ENCODE results near the gene EIF3B.
"Not testable (repeated sequence)": the region's sequence is repeated elsewhere in the genome, so short reads cannot be mapped to it uniquely, and the experiment has no call there.

EIF3B gene

DNA sequence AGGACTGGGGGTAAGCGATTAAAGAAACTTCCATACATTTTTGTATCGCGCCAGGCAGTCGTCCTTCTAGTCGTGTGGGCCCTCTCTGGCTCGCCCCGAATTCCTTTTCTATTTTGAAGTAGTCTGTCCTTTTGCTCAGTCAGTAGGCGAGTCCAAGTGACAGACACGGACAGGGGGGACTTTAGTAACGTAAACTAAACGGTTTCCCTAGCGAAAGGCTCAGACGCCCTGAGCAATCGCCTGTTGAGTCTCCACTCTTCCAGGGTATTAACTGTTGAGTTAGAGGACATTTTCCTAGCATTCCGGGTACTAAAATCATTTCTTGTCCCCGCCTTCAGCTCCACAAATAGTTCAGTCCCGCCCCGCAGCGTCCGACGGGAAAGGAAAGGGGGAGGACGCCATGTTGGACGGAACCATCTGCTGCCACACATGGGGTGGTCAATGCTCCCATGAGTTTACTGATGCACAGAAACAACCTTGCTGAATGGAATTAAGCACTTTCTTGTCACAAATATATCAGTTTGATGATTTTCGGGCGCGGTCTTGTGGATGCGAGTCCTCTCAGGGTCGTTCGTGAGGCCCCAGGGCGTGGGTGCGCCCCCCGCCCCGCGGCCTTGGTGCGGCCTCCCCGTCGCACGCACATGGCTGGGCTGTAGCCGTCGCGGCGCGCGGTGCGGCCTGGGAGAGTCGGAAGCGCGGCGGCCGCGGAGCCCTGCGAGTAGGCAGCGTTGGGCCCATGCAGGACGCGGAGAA, at the start of gene EIF3B:
TSS of gene EIF3B (plus strand) at position 642 of the 753 bp plus-strand sequence. CDS start at position 737, 95 bp downstream.
- peak; percentile 86 for DNase-seq (ENCODE audit: low read depth)

DNA sequence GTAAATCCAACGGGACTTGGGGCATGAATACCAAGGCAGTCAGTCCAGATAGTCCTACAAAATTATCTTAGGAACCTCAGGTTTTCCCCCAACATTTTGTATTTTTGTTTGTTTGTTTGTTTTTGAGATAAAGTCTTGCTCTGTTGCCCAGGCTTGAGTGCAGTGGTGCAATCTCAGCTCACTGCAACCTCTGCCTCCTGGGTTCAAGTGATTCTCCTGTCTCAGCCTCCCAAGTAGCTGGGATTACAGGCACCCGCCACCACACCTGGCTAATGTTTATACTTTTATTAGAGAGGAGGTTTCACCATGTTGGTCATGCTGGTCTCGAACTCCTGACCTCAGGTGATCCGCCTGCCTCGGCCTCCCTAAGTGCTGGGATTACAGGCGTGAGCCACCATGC, 49.4 kb upstream of the EIF3B start:
- not testable (repeated sequence) for DNase-seq (ENCODE audit: low read depth)

DNA sequence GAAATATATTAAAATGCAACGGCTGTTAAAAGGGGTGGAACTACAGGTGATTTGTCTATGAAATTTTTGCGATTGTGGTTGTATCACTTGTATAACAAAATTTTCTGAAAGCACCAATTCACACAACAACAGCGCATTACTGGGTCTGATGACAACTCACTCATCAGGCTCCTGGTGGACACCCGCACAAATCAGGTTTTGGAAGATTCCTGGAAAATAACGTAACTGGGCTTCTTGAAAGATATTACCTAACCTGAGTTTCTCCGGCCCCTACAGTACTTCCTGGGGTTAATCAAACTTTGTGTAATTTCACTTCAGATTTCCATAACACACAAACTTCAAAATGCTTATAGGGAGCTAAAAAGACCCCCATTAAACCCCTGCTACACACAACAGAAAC, 47.9 kb upstream of the EIF3B start:
- DNase-seq (ENCODE audit: low read depth), result no peak

DNA sequence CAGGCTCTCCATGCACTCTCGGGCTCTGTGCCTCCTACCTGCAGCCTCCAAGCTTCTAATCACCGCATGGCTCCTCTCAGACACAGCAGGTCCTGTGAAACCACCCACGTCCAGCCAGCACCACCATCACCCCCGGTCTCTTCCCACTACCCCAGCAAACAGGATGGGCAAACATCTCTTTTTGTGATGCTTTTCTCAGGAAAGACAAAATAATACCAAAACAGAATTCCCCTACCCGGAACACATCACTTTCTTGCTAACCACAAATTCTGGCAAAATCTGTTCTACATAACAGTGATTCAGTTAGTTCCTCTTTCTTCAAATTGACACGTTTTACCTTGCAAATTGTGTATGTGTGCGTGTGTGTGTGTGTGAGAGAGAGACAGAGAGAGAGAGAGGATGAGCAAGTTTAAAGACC, 46.9 kb upstream of the EIF3B start:
- no peak for DNase-seq (ENCODE audit: low read depth)

DNA sequence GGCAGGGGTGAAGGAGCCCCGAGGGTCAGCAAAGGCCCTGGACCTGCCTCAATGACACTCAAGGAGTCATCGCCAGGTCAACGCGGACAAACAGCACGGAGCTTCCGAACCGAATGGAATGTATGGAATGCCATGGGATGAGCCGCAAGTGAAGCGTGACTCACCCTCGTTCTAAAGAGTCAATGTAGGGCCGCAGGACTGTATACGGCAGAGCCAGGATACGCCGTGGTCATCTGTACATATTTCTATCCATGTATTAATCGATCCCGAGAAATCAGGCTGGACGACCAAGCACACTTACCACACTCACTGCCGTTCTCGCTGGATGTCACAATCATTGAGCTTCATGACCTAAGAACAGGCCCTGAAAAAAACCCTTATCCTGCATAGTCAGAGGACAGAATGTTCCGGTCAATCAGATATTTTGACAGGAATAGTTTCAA, 44.7 kb upstream of the EIF3B start:
- DNase-seq (ENCODE audit: low read depth), result no peak

DNA sequence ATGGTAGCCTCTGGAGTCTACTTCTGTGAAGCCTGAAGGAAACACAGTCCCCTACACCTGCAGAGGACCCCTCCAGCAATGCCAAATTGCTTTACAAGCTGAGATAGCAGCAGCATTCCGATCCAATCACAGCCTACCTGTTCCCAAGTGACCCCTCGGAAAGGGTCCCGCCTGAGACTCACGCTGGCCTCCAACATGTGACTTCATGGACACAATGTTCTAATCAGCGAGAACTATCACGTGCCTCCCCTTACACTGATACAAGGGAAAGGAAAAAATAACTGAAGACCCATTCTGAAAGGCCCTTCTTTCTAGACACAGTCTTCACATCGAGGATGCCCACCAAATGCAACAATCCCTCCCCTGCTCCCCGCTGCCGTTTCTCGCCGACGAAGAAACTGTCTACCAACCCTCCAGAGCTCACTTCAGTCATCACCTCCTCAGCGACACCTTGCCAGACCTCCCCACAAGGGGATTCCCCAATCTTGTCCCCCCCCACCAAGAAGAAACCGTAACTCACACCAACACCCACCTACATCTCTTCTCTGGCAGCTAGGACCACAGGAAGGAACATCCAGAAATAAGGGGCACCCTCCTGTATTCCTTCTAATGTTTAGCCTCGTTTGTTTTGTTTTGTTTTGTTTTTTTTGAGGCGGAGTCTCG, 42.2 kb upstream of the EIF3B start:
- DNase-seq (ENCODE audit: low read depth), result no peak

DNA sequence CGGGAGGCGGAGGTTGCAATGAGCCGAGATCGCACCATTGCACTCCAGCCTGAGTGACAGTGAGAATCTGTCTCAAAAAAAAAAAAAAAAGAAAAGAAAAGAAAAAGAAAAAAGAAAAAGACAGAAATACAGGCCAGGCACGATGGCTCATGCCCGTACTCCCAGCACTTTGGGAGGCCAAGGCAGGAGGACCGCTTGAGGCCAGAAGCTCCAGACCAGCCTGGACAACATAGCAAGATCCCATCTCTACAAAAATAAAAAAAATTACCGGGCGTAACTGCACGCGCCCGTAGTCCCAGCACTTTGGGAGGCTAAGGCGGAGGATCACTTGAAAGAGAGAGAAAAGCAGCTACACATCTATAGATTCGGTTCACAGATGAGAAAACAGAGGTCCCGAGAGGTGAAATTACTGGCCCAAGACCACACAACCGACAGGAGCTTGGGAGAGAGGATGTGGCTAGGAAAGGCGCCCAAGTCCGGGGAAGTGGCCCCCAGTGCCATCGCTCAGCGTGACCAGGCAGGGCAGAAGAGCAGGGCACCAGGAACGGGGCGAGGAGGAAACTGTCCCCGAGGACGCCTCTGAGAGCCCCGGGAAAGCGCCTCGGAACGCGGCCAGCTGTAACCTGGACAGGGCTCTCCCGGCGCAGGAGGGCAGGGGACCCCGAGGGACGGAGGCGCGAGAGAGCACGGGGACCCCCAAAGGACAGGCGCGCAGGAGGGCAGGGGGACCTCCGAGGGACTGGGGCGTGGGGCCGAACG, 41.0 kb upstream of the EIF3B start:
- DNase-seq (ENCODE audit: low read depth), result no peak

DNA sequence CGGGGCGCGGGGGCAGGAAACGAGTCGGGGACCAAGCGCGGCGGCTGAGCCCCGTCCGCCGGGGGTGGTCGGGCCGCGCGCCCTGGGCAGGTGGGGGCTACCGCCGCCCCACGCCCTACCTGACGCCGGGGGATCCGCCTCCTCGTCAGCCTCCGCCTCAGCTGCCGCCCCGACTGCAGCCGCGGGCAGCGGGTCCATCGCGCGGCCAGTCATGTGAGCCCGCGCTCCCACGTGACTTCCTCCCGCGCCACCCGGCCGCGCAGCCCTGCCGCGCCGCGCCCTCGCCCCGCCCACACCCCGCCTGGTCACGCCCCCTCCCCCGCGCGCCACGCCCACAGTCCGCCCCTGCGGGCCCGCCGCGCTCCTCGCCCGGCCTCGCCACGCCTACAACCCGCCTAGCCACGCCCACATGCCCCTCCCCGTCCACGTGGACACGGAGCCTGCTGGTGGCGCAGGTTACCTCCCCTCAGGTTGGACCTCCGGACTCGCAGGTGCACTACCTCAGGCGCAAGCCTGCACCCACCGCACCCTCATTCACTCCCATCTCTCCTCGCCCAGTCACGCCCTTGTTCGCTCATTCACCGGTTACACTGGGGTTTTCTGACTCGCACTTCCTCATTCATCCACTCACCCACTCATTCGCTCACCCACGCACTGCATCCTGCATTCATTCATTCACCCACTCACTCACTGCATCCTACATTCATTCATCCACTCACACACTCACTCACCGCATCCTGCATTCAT, 40.2 kb upstream of the EIF3B start, which contains the start of gene SNX8:
TSS of gene SNX8 (minus strand) at position 233 of the 747 bp plus-strand sequence. CDS start at position 213, 20 bp downstream.
- peak; percentile 91 for DNase-seq (ENCODE audit: low read depth)

DNA sequence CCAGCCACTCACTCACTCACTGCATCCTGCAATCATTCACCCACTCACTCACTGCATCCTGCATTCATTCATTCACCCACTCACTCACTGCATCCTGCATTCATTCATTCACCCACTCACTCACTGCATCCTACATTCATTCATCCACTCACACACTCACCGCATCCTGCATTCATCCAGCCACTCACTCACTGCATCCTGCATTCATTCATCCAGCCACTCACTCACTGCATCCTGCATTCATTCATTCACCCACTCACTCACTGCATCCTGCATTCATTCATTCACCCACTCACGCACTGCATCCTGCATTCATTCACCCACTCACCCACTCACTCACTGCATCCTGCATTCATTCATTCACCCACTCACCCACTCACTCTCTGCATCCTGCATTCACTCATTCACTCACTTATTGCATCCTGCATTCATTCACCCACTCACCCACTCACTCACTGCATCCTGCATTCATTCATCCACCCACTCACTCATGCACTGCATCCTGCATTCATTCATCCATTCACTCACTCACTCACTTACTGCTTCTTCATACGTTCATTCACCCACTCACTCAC, 39.6 kb upstream of the EIF3B start:
- DNase-seq (ENCODE audit: low read depth), result not testable (repeated sequence)

DNA sequence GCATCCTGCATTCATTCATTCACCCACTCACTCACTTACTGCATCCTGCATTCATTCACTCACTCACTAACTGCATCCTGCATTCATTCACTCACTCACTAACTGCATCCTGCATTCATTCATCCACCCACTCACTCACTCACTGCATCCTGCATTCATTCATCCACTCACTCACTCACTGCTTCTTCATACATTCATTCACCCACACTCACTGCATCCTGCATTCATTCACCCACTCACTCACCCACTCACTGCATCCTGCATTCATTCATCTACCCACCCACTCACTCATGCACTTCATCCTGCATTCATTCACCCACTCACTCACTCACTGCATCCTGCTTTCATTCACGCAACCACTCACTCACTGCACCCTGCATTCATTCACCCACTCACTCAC, 38.8 kb upstream of the EIF3B start:
- DNase-seq (ENCODE audit: low read depth), result no peak

DNA sequence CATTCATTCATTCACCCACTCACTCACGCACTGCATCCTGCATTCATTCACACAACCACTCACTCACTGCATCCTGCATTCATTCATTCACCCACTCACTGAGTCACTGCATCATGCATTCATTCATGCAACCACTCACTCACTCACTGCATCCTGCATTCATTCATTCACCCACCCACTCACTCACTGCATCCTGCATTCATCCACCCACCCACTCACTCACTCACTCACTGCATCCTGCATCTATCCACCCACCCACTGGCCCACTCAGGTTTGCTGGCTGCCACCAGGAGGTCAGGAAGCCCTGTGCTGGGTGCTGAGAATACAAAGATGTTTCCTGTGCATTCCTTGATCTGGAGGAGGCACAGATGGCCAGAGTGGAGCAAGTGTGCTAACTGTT, 38.0 kb upstream of the EIF3B start:
- DNase-seq (ENCODE audit: low read depth), result no peak

DNA sequence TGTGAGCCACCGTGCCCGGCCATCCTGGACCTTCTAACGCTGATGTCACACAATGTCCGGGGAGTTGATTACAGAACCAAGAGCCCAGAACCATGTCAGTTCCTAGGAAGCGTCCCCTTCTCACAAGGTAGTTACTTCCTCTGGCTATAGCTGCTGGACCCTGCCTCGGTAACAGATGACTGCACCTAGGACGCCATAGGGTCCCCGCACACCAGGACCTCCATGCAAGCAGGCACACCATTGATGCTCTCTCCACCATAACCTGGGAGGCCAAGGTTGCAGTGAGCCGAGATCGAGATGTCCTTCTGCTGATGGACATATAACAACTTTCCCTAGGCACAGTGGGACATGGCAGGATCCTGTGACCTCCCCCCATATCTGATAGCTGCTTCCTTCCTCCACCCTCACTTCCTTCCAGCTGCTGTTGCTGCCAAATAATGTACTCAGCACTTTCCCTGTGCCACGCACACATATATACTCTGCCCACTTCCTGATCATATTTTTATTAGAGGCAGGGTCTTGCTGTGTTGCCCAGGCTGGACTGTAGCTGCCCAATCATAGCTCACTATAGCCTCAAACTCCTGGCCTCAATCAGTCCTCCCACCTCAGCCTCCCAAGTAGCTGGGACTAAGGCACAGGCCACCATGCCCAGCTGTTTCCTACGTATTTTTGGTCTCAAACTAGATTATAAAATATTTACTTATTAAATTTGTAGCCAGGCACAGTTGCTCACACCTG, 36.9 kb upstream of the EIF3B start:
- DNase-seq (ENCODE audit: low read depth), result no peak

DNA sequence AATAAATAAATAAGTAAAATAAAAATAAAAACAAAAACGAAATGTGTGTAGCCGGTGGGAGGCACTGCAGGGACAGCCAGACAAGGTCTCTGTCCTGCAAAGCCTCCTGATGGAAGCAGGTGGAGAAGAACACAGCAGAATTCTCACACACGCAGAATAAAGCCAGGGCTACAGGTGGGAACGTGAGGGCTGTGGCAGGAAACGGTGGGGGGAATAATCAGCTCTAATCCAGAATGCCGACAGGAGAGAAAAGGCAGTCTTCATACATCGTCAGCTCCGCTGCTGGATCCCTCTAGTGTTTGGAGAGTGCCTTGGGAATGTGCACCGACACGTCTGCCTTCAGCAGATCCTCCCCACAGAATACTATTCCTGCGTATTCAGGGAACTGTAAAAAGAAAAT, 33.6 kb upstream of the EIF3B start:
- no peak for DNase-seq (ENCODE audit: low read depth)

DNA sequence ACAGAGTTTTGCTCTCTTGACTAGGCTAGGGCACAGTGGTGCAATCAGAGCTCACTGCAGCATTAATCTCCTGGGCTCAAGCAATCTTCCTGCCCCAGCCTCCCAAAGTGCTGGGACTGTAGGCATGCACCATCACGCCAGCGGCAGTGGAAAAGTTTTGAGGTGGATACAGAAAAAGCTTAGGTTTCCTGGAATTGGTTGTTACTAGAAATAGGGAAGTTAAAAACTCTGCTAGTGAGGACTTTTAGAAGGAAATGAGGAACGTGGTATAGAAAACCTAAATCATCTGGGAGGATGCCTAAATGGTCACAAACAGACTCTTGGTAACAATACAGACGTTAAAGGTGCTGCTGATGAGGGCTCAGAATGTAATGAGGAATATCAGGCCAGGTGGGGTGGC, 29.5 kb upstream of the EIF3B start:
- DNase-seq (ENCODE audit: low read depth), result no peak

DNA sequence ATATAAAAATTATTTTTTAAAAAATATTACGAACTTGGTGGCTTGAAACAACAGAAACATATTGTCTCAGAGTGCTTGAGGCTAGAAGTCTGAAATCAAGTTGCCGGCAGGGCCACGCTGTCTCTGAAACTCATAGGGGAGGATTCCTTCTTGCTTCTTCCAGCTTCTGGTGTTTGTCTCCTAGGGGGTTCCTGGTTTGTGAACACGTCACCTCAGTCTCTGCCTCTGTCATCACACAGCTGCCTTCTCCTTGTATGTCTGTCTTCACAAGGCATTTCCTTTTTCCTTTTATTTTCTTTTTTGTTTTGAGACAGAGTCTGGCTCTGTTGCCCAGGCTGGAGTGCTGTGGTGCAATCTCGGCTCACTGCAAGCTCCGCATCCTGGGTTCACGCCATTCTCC, 27.7 kb upstream of the EIF3B start:
- no peak for DNase-seq (ENCODE audit: low read depth)

DNA sequence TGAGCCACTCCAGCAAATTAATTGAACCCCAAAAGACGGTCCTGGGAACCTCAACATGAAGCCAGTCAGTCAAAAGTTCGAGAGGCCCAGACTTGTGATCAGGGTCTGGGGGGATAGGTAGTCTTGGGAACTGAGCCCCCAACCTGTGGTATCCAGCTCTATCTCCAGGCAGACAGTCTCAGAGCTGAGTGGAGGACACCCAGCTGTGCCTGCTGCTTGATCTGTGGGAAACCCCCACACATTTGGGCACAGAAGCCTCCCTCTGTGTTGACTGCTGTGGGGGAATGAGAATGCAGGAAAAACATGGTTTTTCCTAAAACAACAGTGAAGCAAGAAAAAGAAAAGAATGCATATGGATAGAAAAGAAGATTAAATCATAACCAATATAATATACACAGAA, 24.1 kb upstream of the EIF3B start:
- DNase-seq (ENCODE audit: low read depth), result no peak

DNA sequence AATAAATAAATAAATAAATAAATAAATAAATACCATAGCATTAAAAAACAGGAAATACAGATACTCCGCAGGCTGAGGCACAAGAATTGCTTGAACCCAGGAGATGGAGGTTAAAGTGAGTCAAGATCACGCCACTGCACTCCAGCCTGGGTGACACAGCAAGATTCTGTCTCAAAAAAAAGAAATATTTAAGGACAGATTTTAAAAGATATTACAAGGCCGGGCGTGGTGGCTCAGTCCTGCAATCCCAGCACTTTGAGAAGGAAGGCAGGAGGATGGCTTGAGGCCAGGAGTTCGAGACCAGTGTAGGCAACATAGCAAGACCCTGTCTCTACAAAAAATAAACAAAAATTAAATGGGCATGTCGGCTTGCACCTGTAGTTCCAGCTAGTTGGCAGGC, 22.9 kb upstream of the EIF3B start:
- DNase-seq (ENCODE audit: low read depth), result no peak

DNA sequence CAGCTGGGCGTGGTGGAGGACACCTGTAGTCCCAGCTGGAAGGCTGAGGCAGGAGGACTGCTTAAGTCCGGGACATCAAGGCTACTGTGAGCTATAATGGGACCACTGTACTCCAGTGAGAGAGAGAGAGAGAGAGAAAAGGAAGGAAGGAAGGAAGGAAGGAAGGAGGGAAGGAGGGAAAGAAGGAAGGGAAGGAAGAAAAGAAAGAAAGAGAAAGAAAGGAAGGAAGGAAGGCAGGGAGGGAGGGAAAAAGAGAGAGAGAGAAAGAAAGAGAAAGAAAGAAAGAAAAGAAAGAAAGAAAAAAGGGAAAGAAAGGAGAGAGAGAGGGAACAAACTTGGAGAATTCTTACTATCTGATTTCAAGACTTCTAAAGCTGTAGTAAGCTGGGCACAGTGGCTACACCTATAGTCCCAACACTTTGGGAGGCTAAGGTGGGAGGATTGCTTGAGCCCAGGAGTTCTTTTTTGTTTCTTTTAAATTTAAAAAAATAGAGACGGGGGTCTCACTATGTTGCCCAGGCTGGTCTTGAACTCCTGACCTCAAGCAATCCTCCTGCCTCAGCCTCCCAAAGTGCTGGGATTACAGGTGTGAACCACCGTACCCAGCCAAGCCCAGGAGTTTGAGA, 21.9 kb upstream of the EIF3B start:
- not testable (repeated sequence) for DNase-seq (ENCODE audit: low read depth)

DNA sequence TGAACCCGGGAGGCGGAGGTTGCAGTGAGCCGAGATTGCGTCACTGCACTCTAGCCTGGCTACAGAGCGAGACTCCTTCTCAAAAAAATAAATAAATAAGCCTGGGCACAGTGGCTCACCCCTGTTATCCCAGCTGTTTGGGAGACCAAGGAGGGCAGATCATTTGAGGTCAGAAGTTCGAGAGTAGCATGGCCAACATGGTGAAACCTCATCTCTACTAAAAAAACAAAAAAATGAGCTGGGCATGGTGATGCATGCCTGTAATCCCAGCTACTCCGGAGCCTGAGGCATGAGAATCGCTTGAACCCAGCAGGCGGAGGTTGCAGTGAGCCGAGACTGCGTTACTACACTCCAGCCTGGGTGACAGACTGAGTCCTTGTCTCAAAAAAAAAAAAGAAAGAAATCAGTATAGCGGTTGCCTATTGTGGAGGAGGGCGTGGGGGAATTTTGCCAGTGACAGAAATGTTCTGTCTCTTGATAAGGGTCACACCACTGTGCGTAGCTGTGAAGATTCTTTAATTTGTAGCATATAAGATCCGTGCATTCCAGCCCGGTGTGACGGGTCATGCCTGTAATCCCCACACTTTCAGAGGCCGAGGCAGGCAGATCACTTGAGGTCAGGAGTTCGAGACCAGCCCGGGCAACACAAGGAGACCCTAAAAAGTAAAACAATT, 17.9 kb upstream of the EIF3B start:
- no peak for DNase-seq (ENCODE audit: low read depth)

Measured in stimulated activated CD4-positive, alpha-beta T cell treated with anti-CD3 and anti-CD28 coated beads, Interleukin-2, amount 100 ng/mL, for 4 hours (primary cell).